ENCODE data around the gene LIG4. TPM values are rescaled to one million over a fixed set of nuclear protein-coding genes. Genes with fewer than 3 reads are reported as not detected.

Gene LIG4
- total and polyA plus RNA-seq, 2 of the 4 experiments (the other 2 are of a cell fraction): 5.0 to 7.2 TPM

GRCh38 chr13:108223687-108224503 is 8.6 kb upstream of the LIG4 start:
- DNase-seq (no peak), ATAC-seq (ENCODE audit: low read depth) (peak; percentile 45)
- H2BK20ac ChIP-seq (ENCODE audit: low read depth, low read length): no peak overlapping the region
- no CpG with 5 or more reads among the region's 7 CpGs for WGBS, 2 experiments (ENCODE audit: extremely low coverage in 2 of 2, insufficient read length in 1 of 2)
- TF ChIP-seq CEBPB (IDR thresholded peaks at IDR 0.05; ENCODE audit: low read depth, low read length): no peak
- no peak for TF ChIP-seq MXI1 (IDR thresholded peaks at IDR 0.05; ENCODE audit: borderline replicate concordance, low read depth, low read length)
- no peak for TF ChIP-seq BHLHE40 (IDR thresholded peaks at IDR 0.05; ENCODE audit: low read depth, low read length)
- no peak for TF ChIP-seq ELK1 (IDR thresholded peaks at IDR 0.05; ENCODE audit: borderline replicate concordance, low read depth, low read length)
- no peak for TF ChIP-seq SMC3 (IDR thresholded peaks at IDR 0.05; ENCODE audit: low read depth, low read length)
- TF ChIP-seq CTCF (conservative IDR thresholded peaks at IDR 0.05; ENCODE audit: low read depth, low read length): no peak
- no peak for TF ChIP-seq MAFK (IDR thresholded peaks at IDR 0.05; ENCODE audit: low read depth, low read length)
- no peak for TF ChIP-seq USF2 (IDR thresholded peaks at IDR 0.05; ENCODE audit: low read depth, low read length)
- no peak for TF ChIP-seq FOS (IDR thresholded peaks at IDR 0.05; ENCODE audit: low read depth, low read length)
- no peak for TF ChIP-seq MAZ (IDR thresholded peaks at IDR 0.05; ENCODE audit: borderline replicate concordance, low read depth, low read length)
- no peak for TF ChIP-seq RFX5 (IDR thresholded peaks at IDR 0.05; ENCODE audit: low read depth, low read length)
- TF ChIP-seq POLR2A (IDR thresholded peaks at IDR 0.05; ENCODE audit: low read depth, low read length): no peak
- no peak for TF ChIP-seq RAD21 (IDR thresholded peaks at IDR 0.05; ENCODE audit: low read length)
- TF ChIP-seq NFE2L2 (IDR thresholded peaks at IDR 0.05; ENCODE audit: low read depth, low read length): no peak
- H3K9me3 ChIP-seq (ENCODE audit: control insufficient read depth, insufficient read depth, low read length): no peaks in the 10 kb centered on the region
- H3K27me3 ChIP-seq (ENCODE audit: control insufficient read depth, insufficient read depth, low read length): no peaks in the 10 kb centered on the region
- intact Hi-C loops (cut with micrococcal nuclease) (no loop called here), in situ Hi-C loops (cut with MboI; ENCODE audit: low sequenced_read_pairs) (no loop called here), dilution Hi-C loops (cut with HindIII; ENCODE audit: low sequenced_read_pairs, unreplicated experiment) (no loop called here)
- H3K14ac ChIP-seq (replicated peaks; ENCODE audit: low read depth, low read length): no peak overlapping the region
- no peak overlapping the region for H4K91ac ChIP-seq (ENCODE audit: insufficient read depth, low read depth, low read length)
- H2BK15ac ChIP-seq (ENCODE audit: low read depth, low read length): no peak overlapping the region
- no peak overlapping the region for H4K5ac ChIP-seq (ENCODE audit: low read depth, low read length)
- POLR2A ChIA-PET (ENCODE audit: unreplicated experiment): no interaction called here
- no peak overlapping the region for H3K18ac ChIP-seq (ENCODE audit: low read depth, low read length)
- no peak overlapping the region for H3K56ac ChIP-seq (ENCODE audit: extremely low read depth, insufficient read depth, low read length)
- H2AFZ ChIP-seq (replicated peaks; ENCODE audit: low read length, poor library complexity): no peak overlapping the region
- H3K4me2 ChIP-seq (ENCODE audit: low read depth, low read length): no peak overlapping the region; the same call in 1 of the 2 replicates
- H3K4me1 ChIP-seq (ENCODE audit: control insufficient read depth, insufficient read depth, low read length): peaks cover 10% of the 10 kb centered on the region
- H3K9me1 ChIP-seq (ENCODE audit: insufficient read depth, low read length): peaks cover 3% of the 10 kb centered on the region; the same call in 1 of the 2 replicates
- no peak overlapping the region for H3K23ac ChIP-seq (ENCODE audit: low read depth, low read length)
- peaks cover 24% of the 10 kb centered on the region; the same call in 1 of the 2 replicates for H4K20me1 ChIP-seq (ENCODE audit: insufficient read depth, low read length)
- CTCF ChIA-PET: no interaction called here
- no peak overlapping the region for H2BK120ac ChIP-seq (ENCODE audit: low read depth, low read length)
- H3K9ac ChIP-seq (ENCODE audit: low read depth, low read length): no peak overlapping the region
- H3K36me3 ChIP-seq (ENCODE audit: control insufficient read depth, insufficient read depth, low read length): no peaks in the 10 kb centered on the region
- H4K8ac ChIP-seq (ENCODE audit: low read depth in 2 of 2, low read length in 2 of 2): no peak overlapping the region
- H2AK9ac ChIP-seq (replicated peaks; ENCODE audit: low read depth, low read length, poor library complexity): no peak overlapping the region
- H3K79me1 ChIP-seq (ENCODE audit: low read depth in 1 of 2, low read length in 2 of 2): peaks cover 23 to 48% of the 10 kb centered on the region in 2 experiments
- no peak overlapping the region for H3K27ac ChIP-seq (ENCODE audit: insufficient read depth, low read length)
- no peak overlapping the region for H3K4ac ChIP-seq (ENCODE audit: low read depth, low read length)
- H2AK5ac ChIP-seq (ENCODE audit: low read depth, low read length): no peak overlapping the region
- no TSS peak for BruUV-seq (replicated peaks)
- H2BK5ac ChIP-seq (ENCODE audit: low read depth, low read length, poor library complexity, severe bottlenecking): no peak overlapping the region
- H3K4me3 ChIP-seq (ENCODE audit: insufficient read depth, low read depth, low read length): no peak overlapping the region
